Stimulated activated CD4-positive, alpha-beta T cell treated with anti-CD3 and anti-CD28 coated beads, Interleukin-4, amount 100 ng/mL, for 1 hour (primary cell): ENCODE results near the gene GABRR2.
"Not testable (repeated sequence)": the region's sequence is repeated elsewhere in the genome, so short reads cannot be mapped to it uniquely, and the experiment has no call there.

Experiments
- DNase-seq: peaks from one replicate; pipeline ENCODE4 v3.0.0-alpha.2; 2020

The GABRR2 gene

DNA sequence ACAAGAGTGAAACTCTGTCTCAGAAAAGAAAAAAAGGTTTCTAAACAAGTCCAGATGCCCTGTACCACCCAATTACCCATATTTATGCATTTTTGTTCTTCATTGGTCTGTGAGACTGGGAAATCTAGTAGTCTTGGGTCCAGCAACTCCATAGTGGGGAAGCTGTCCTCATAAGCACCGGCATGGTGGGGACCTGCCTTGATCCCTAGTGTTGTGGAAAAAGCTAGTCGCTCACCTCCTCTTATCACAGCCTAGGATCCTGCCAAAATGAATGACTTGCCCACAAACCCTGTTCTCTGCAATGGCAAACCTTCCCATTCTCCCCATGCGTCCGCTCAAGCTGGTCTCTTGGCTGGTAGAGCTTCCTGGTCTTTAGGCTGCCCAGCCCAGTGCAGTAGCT, 59.7 kb downstream of the GABRR2 start:
- DNase-seq, result no peak

DNA sequence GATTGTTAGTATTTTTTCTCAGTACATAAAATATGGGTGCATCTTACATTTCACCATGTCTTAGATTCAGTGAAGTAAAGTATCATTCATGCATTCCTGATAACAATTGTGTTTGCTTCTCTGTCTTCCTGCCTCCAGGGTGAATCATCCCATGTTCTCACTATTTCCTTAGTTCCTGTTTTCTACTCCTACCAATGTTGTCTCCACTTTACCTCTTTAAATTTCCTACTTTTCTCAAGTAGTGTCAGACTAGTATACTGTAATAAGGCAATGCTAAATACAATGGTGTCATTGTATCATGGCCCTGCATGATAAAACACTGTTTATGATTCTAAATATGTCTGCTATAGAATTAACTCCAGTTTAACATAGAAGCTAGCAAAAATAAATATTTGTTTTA, 60.5 kb downstream of the GABRR2 start:
- no peak for DNase-seq

DNA sequence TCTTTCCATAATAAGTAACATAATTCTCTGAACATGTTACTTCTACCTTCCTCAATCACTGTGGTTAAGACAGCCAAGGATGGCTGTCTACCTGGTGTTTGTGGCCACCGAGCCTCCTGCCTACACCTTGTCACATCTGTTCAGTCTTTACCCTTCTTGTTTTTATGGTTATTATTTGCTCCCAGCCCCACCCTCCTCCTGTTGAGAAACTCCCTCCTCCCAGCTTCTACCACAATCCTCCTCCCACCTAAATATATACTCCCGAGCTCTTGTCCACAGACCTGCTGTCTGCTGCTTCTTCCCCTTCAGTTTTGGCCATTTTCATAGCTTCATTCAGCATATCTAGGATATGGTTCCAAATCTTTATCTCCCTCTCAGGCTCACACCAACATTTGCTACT, 62.2 kb downstream of the GABRR2 start:
- no peak for DNase-seq

DNA sequence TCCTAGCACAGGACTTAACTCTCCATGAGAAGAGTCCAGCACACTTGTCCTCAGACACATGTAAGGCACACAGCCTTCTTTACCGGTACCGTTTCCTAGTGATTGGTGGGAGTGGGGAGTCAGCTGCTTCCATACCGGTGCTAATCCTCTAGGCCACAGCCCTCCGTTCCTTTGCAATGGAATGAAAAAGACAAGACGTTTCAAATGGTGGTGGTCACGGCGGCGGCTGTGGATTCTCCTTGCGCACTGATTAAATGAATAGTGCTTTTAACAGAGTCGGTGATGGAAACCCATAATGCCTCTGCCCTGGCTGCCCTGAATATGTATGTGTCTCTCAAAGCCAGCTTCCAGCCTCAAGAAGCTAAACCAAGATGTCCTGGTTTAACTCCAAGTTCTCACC, 63.1 kb downstream of the GABRR2 start:
- DNase-seq, result no peak

DNA sequence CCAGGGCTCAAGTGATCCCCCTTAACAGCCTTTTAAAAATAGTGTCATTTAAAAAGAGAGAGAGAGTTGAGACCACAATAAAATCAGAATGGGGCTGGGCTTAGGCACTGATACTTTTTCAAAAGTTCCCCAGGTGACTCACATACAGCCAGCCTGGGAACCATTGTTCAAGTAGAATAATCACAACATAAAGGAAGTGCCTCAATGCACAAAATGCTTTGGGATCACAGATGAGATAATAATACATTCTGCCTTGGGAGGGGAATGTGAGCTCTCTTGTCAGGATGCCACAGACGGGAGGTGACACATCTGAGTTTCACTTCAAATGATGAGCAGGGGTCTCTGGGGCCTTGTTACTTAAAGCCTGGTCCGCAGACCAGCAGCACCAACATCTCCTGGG, 63.9 kb downstream of the GABRR2 start:
- DNase-seq, result no peak

DNA sequence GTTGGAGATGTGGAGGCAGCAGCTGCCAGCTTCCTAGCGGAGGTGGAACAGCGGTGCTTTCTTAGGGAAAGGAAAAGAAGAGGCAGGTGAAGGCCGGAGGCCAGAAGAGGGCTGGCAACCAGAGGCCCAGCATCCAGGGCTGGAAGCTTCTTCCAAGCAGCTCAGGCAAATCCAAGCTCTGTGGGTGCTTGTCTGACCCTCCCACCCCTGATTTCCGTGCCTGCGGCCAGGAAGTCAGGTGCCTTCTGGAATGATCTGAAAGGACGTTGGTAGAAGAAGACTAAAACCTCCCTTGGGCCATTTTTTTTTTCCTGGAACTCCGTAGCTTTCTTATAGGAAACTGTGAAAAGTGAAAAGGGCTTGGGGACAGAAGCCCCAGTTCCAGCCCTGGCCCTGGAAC, 64.9 kb downstream of the GABRR2 start:
- no peak for DNase-seq

DNA sequence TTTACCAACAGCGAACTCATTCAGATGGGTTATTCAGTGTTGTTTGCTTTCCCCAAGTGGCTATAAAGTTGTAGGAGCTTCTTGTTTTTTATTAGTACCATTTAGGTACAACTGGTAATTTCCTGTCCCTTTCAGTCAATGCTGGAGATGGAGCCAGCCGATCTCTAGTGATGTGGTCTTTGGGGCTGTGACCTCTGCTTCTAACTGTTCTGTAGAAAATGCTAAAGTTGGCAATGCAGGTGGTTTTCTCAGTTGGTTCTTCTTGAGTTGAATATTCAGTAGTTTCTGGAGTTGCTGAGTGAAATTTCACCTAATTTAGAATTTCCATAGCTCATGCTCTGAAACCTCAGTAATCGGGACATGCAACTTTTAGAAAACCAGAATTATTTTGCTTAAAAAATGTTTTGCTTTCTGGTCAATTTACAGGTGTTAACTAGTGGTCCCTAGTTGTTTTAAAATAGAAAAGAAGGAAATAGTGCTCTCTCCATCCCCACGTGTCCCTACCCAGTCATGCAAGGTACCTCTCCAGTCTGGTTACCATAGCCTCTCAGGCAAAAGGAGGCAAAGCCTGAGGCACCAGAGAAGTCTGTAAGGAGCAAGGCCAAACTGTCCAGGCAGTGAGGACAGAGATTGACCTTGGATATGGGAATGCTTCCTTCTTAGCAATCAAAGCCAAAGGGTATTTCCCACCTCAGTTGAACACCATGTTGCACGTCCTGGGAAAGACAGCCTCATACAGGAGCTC, 70.7 kb downstream of the GABRR2 start:
- DNase-seq, result no peak

DNA sequence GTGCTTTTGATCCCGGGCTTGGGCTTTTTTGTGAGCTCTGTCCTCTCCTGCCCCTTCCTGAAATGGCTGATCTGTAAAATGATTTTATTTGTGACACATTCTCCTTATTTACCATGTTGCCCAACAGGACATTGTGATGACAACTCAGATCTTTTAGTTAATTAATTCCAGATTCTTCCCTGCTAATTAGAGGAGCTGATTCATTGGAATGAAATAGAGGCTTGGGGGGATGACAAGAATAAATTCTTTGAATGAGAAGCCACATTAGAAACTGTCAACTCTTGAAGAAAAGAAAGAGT, 71.8 kb downstream of the GABRR2 start:
- DNase-seq, result no peak

DNA sequence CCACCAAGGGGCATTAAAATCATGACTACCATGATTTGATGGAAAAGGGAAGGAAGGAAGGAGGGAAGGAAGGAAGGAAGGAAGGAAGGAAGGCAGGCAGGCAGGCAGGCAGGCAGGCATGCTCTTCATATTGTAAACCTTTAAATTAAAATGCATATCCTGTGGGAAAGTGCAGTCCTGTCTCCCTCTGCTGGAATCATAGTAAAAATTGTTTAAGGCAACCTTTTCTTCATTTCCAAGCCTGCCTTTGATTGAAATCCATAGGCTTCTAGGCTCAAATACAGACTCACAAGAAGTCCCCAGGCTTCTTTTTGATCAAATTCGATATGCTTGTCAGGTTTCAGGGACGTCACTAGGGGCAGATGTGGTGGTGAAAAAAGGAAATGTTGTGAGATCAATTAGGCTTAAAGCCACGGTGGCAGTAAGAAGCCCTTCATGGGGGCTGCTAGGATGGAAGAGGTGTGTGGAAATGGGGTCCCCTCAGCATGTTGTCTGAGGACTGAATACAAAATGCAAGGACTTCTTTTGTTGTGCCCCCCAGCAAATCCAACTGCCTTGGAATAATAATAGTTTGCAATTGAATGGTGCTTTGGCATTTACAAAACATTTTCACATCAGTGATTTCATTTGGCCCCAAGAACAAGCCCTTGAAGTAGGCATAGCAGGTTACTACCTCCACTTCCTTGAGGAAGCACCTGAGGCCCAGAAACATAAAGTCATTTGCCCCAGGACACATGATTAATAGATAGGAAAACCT, 72.3 kb downstream of the GABRR2 start:
- no peak for DNase-seq

DNA sequence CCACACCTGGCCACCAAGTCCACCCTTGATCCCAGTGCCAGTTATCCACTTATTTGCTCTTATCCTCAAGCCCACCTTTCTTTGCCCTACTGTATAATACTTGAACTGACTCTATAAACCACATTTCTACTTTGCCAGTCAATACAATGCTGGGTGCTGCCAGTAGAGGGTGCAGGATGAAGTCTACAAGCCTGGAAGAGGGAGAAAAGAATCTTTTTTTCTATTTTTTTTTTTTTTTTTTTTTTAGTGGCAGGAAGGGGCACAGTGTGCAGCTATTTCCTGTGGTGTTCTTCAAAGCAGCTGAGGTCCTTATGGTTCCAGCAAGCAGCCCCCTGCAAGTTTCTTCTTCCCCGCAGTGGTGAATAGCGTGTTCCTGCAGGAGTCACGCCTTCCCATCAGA, 75.8 kb downstream of the GABRR2 start:
- DNase-seq, result no peak

DNA sequence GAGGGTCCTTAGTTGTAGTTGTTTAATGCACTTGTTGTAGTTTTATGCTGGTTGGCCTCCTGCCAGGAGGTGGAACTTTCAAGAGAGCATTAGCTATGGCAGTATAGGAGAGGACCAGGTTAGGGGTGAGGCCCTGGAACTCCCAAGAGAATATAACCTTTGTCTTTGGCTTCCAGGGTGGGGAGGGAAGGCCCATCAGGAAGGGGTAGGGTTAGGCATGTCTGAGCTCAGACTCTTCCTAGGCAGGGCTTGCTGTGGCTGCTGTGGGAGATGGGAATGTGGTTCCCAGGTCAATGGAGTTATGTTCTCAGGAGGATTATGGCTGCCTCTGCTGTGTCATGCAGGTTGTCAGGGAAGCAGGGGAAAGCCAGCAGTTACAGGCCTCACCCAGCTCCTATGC, 77.9 kb downstream of the GABRR2 start:
- DNase-seq, result no peak

DNA sequence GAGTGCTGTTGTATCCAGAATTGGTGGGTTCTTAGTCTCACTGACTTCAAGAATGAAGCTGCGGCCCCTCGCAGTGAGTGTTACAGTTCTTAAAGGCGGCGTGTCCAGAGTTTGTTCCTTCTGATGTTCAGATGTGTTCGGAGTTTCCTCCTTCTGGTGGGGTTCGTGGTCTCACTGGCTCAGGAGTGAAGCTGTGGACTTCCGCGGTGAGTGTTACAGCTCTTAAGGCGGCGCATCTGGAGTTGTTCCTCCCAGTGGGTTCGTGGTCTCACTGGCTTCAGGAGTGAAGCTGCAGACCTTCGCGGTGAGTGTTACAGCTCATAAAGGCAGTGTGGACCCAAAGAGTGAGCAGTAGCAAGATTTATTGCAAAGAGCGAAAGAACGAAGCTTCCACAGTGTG, 81.5 kb downstream of the GABRR2 start:
- not testable (repeated sequence) for DNase-seq

DNA sequence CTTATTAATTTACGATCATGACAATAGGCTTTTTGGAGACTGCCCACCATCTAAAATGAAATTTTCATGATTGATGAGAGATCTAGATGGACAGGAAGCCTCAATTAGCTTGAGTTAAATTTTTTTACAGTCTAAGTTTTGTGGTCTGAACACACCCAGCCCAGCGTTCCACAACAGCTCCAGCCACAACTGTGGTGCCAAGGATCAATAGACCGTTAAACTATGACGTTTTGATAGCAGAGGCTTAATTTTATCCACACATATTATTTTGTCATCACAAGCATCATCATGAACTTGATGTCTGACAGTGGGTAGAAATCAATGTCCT, 92.4 kb downstream of the GABRR2 start:
- no peak for DNase-seq

DNA sequence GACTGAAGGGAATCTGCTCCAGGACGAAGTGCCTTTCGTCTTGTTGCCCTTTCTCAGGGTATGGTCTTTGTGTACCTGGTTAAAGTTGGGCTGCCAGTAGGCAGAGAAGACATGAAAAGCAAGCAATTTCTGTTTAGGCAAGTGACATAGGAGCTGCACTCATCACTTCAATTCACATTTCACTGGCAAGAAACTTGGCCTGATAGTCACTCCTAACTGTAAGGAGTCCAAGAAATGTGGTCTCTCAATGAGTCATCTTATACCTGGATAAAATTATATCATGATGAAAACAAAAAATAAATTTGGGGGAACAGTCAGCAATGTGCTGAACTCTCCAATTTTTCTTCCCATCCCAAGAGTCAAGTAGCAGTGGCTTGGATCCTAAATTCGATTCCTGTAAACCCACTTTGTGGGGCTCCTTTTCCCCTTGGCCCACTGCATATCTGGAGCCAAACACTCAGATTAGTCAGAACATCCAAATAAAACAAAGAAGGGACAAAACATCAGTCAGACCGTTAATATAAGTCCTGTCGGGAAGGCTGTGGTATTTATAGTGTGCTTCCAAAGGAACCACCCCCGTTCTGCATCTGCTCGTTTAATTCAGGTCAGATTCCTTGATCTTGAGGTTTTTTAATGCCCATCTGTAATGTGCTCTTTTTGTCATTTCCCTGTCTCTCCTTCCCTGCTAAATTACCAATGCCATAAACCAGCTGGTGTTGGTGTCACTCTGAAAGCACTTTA, 93.0 kb downstream of the GABRR2 start:
- no peak for DNase-seq

DNA sequence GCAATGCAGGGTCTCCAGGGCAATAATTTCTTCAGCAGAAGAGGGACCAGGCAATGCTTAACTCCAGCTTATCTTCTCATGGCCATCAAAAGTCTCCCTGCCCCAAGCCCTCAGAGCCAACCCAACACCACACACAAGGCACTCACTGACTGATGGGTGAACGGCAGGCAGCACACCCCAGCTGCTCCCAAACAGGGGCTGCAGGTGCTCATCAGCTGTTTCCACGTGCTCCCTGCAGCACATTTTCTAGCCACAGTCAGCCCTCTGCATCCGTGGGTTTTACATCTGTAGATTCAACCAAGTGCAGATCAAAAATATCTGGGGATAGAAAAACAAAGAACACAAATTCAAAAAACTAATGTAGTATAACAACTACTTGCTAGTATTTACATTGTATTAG, 94.0 kb downstream of the GABRR2 start:
- no peak for DNase-seq

DNA sequence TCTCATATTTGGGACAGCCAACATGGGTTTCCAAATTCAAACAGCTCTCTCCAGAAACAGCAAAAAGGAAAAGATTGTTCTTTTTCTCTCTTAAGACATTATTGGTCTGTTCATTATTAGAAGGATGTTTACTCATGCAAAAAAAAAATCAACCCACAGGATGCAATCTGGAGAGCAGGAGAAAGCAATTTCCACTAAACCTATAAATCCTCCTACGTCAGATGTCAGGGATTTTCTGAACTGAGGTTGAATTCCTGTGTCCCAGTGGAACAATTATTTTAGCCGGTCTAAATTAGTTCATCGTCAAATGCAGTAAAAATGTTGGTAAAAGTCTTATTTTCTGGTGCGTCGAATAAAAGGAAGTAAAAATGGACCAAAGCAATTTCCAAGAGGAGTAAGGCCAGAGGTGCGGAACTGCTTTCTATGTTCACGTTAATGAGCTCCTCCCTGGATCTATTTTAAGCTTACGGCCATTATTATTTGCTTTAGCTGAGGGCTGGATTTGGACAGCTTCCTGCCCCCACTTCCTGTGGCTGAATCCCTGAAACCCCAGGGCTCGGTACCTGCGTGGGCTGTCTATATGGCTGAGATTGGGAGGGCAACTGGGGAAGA, 97.7 kb downstream of the GABRR2 start, which contains the start of gene GABRR1:
TSS of gene GABRR1 (minus strand) at position 60 of the 612 bp plus-strand sequence. CDS start at position 24, 36 bp downstream.
- DNase-seq, result no peak

DNA sequence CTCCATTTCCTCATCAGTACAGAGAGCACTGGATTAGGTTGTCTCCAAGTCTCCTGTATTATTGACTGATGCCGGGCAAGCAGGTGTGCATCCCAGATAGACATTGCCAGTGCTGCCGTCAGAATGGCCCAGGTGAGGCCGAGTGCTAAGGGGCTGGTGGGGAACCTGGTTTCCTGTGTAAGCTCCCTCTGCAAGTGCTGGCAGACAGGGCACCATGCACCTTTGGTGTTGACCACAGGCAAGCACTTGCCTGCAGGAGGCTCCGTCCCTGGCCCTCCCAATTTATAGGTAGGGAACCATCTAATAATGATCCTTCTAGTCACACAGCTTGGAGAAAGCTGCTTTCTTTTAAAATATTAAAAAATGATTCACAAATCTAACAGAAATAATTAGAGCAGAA, 98.7 kb downstream of the GABRR2 start:
- no peak for DNase-seq

DNA sequence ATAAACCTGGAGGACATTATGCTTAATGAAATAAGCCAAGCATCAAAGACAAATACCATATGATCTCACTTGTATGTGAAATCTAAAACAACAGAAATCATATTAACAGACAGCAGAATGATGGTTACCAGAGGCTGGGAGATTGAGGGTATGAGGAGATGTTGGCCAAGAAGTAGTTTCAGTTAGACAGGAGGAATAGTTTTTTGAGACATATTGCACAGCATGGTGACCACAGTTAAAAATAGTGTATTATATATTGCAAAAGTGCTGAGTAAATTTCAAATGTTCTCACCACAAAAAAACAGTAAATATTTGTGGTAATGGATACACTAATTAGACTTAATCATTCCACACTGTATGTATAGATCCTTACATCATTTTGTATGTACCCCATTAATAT, 99.7 kb downstream of the GABRR2 start:
- DNase-seq, result no peak

DNA sequence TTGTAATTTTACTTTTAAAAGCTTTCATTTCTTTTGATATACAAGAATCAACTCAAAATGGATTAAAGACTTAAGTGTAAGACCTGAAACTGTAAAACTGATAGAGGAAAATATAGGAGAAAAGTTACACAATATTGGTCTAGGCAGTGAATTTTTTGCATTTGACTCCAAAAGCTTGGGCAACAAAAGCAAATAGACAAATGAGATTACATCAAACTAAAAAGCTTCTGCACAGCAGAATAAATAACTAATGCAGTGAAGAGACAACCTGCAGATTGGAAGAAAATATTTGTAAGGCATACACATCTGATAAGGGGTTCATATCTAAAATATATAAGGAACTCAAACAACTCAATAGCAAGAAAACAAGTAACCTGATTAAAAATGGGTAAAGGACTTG, 100.9 kb downstream of the GABRR2 start:
- DNase-seq, result no peak

DNA sequence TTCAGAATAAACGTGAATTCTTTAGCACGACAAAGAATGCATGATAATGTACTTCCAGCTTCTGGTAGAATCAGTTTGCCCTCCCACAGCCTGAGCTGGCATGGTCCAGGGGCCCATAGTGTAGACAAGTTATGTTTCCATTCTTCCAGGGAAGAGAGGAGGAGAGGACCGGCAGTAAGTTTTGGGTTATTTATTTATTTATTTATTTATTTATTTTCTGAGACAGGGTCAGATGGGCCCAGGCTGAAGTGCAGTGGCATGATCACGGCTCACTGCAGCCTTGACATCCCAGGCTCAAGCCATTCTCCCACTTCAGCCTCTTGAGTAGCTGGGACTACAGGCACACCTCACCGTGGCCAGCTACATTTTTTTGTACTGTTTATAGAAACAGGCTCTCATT, 102.6 kb downstream of the GABRR2 start:
- no peak for DNase-seq

DNA sequence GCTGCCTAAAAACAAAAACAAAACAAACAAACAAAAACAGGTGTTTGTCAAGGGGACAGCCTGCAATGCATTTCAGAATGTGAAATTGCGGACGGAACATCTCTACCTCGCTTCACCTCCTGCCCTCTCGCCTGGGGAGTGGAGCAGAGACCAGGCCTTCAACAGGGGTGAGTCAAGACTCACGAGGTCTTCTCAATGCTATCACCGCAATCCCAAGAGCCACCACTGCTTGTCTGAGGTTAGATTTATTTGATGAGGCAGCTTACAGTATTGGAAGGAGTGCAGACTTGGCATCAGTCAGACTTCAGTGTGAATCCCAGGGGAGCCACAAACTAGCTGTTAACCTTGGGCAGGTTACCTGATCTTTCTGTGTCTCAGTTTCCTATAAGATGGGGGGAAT, 105.6 kb downstream of the GABRR2 start:
- DNase-seq, result no peak

DNA sequence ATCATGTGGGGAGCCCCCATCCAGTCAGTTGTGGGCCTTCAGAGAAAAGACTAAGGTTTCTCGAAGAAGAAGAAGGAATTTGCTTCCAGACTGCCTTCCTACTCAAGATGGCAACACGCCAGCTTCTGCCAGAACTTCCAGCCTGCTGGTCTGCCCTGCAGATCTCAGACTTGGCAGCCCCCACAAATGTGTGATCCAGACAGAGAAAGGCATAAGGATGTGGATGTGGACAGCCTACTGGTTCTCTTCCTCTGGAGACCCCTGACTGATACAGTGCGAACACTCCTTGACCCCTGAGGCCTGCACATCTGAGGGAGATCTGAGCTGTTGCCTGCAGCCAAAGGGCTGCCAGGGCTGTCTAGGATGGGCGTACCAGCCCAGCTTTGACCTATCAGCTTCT, 106.5 kb downstream of the GABRR2 start:
- no peak for DNase-seq
